Peyer's patch (tissue), 4 donors: ENCODE results near the gene TAB3. TPM values are rescaled to one million over a fixed set of nuclear protein-coding genes. Genes with fewer than 3 reads are reported as not detected.

Experiments
- DNase-seq, 3 donors: peaks; one replicate each; pipeline ENCODE4 v3.0.0-alpha.2; 2017 to 2019
- H3K27ac ChIP-seq, 4 donors: fragments of 200-600 bp; sonication (generic); one replicate each; pipeline ENCODE4 v1.5.1; 2016 to 2019
- H3K27me3 ChIP-seq, 2 donors: fragments of 200-600 bp; sonication (generic); one replicate each; pipeline ENCODE4 v1.5.1; 2019
- H3K36me3 ChIP-seq, 3 donors: fragments of 200-600 bp; sonication (generic); one replicate each; pipeline ENCODE4 v1.5.1; 2016 to 2019
- H3K4me1 ChIP-seq, 4 donors: fragments of 200-600 bp; sonication (generic); one replicate each; pipeline ENCODE4 v1.5.1; 2016 to 2019
- H3K4me3 ChIP-seq, 4 donors: fragments of 200-600 bp; sonication (generic); 1 replicate in 3 of 4; 2 replicates in 1 of 4; pipeline ENCODE4 v1.5.1; 2016 to 2019; ENCODE audit warnings: mild to moderate bottlenecking in 1 of 4
- H3K9me3 ChIP-seq, 4 donors: fragments of 200-600 bp; sonication (generic); one replicate each; pipeline ENCODE4 v1.5.1; 2016 to 2019; ENCODE audit warnings: mild to moderate bottlenecking in 1 of 4
- POLR2A ChIP-seq, 2 donors: fragments of 450-650 bp; IDR thresholded peaks; one replicate each; pipeline ENCODE4 v1.5.1; 2017; ENCODE audit warnings: antibody characterized with exemption in 2 of 2, mild to moderate bottlenecking in 2 of 2, moderate library complexity in 2 of 2
- total RNA-seq, 4 donors: library from RNA; depleted of rRNA; stranded (reverse); fragments of >200 nt; gene quantifications; one replicate each; pipeline ENCODE4 v1.1.0, GENCODE V29; 2016
- TF ChIP-seq, protein P1 (sequence below), 6 experiments: fragments of 450-650 bp in 4 of 6; fragments of 200-600 bp in 2 of 6; sonication (generic) in 1 of 6; IDR thresholded peaks; one replicate each; pipeline ENCODE4 v1.5.1; 2017 to 2019; ENCODE audit warnings: antibody characterized with exemption in 6 of 6, mild to moderate bottlenecking in 3 of 6, moderate library complexity in 1 of 6

TAB3 gene
- total RNA-seq, 4 donors from 2014 or later, result 26.1 to 34.7 (median 27.0) TPM

- Histone ChIP-seq H3K9me3 (no peaks in the 10 kb centered on the region), H3K36me3 (no peaks in the 10 kb centered on the region), H3K27ac (no peak overlapping the region), H3K4me3 (no peak overlapping the region), H3K4me1 (no peaks in the 10 kb centered on the region), H3K27me3 (no peaks in the 10 kb centered on the region)
- no peak for TF ChIP-seq POLR2A (IDR thresholded peaks at IDR 0.05)
- TF ChIP-seq, protein P1, sequence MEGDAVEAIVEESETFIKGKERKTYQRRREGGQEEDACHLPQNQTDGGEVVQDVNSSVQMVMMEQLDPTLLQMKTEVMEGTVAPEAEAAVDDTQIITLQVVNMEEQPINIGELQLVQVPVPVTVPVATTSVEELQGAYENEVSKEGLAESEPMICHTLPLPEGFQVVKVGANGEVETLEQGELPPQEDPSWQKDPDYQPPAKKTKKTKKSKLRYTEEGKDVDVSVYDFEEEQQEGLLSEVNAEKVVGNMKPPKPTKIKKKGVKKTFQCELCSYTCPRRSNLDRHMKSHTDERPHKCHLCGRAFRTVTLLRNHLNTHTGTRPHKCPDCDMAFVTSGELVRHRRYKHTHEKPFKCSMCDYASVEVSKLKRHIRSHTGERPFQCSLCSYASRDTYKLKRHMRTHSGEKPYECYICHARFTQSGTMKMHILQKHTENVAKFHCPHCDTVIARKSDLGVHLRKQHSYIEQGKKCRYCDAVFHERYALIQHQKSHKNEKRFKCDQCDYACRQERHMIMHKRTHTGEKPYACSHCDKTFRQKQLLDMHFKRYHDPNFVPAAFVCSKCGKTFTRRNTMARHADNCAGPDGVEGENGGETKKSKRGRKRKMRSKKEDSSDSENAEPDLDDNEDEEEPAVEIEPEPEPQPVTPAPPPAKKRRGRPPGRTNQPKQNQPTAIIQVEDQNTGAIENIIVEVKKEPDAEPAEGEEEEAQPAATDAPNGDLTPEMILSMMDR (IDR thresholded peaks at IDR 0.05), result no peak
- DNase-seq, result no peak
Observed at GRCh38 chrX:30876367-30876766, 12.7 kb downstream of the TAB3 start.

- H3K27ac ChIP-seq, result no peak overlapping the region
- no peaks in the 10 kb centered on the region for H3K27me3 ChIP-seq
- H3K36me3 ChIP-seq, result no peaks in the 10 kb centered on the region
- DNase-seq, result no peak
- TF ChIP-seq, protein P1 (IDR thresholded peaks at IDR 0.05), result no peak
- no peak for TF ChIP-seq POLR2A (IDR thresholded peaks at IDR 0.05)
- H3K4me1 ChIP-seq, result no peaks in the 10 kb centered on the region
- H3K4me3 ChIP-seq, result no peak overlapping the region
- no peaks in the 10 kb centered on the region for H3K9me3 ChIP-seq
Observed at GRCh38 chrX:30875957-30876356, 13.1 kb downstream of the TAB3 start.

GRCh38 chrX:30874851-30875250, 14.2 kb downstream of the TAB3 start:
- no peaks in the 10 kb centered on the region for H3K4me1 ChIP-seq
- no peak overlapping the region for H3K4me3 ChIP-seq
- no peaks in the 10 kb centered on the region for H3K36me3 ChIP-seq
- no peak for TF ChIP-seq POLR2A (IDR thresholded peaks at IDR 0.05)
- TF ChIP-seq, protein P1 (IDR thresholded peaks at IDR 0.05), result no peak
- H3K27me3 ChIP-seq, result no peaks in the 10 kb centered on the region
- DNase-seq, result no peak
- no peak overlapping the region for H3K27ac ChIP-seq
- H3K9me3 ChIP-seq, result no peaks in the 10 kb centered on the region

- TF ChIP-seq, protein P1 (IDR thresholded peaks at IDR 0.05), result no peak
Observed at GRCh38 chrX:30870572-30870971, 18.5 kb downstream of the TAB3 start.

DNA sequence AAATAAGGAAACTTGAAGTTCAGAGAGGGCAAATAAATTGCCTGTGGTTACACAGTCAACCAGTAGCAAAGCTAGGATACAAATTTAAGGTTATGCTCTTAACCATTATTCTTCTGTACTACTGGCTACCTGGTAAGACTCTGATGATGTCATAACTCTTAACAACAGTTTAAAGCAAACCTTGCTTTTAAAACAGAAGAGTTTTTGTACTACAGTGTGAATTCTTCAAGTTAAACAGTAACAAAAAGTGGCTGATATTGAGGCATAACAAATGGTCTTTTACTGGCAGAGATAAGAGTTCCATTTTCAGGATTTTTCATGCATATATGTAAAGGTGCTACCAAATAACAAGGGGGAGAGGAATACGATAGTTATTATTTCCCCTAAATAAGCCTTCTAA, 23.4 kb downstream of the TAB3 start:
- no peak for TF ChIP-seq POLR2A (IDR thresholded peaks at IDR 0.05)
- TF ChIP-seq, protein P1 (IDR thresholded peaks at IDR 0.05), result no peak
- Histone ChIP-seq H3K4me1 (no peaks in the 10 kb centered on the region), H3K9me3 (no peaks in the 10 kb centered on the region), H3K27me3 (no peaks in the 10 kb centered on the region), H3K4me3 (no peak overlapping the region), H3K36me3 (peaks cover 0 to 10% (median 0%) of the 10 kb centered on the region in 3 donors), H3K27ac (no peak overlapping the region)
- DNase-seq, result no peak

More at GRCh38 chrX:30870572-30870971, 18.5 kb downstream of the TAB3 start:
- Histone ChIP-seq H3K27ac (no peak overlapping the region), H3K4me3 (no peak overlapping the region), H3K9me3 (no peaks in the 10 kb centered on the region), H3K27me3 (no peaks in the 10 kb centered on the region), H3K4me1 (no peaks in the 10 kb centered on the region), H3K36me3 (peaks cover 0 to 10% (median 0%) of the 10 kb centered on the region in 3 donors)
- DNase-seq, result no peak

DNA sequence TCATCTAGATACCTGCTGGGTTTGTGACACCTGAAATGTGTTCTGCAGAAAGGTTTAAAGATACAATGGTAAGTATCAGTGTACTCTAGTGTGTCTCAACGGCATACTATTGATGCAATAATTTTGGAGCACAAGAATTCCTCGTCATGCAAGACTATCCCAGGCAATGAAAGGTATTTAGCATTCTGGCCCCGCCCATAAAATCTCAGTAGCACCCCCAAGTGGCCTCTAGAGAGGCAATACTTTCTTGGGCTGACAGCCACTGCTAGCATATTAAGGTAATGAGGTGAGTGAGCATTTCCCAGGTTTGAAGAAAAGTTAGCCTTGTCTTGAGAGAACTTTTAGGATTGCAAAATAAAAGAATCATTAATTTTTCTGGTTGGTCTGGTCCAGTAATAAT, 24.0 kb downstream of the TAB3 start:
- Histone ChIP-seq H3K27ac (no peak overlapping the region), H3K27me3 (no peaks in the 10 kb centered on the region)
- TF ChIP-seq POLR2A (IDR thresholded peaks at IDR 0.05), result no peak
- TF ChIP-seq, protein P1 (IDR thresholded peaks at IDR 0.05), result peak in 2 of 6 experiments; percentile 9

More for the DNA sequence above, 24.0 kb downstream of the TAB3 start:
- Histone ChIP-seq H3K36me3 (peaks cover 0 to 10% (median 0%) of the 10 kb centered on the region in 3 donors), H3K4me1 (no peaks in the 10 kb centered on the region), H3K9me3 (no peaks in the 10 kb centered on the region), H3K4me3 (no peak overlapping the region)
- DNase-seq, result no peak
